A673 (cell line): Measurements from ENCODE around the gene MVB12B. TPM values are rescaled to one million over a fixed set of nuclear protein-coding genes. Genes with fewer than 3 reads are reported as not detected.
"Not testable (repeated sequence)": the region's sequence is repeated elsewhere in the genome, so short reads cannot be mapped to it uniquely, and the experiment has no call there.

Experiments used
- Bru-seq: library from RNA; stranded (reverse); fragments of 400-500 nt; gene quantifications from one replicate; lab custom pipeline; 2021; lab: Mats Ljungman, UMichigan
- BruChase-seq, 2 experiments: library from RNA; stranded (reverse); fragments of 400-500 nt; gene quantifications; one replicate each; lab custom pipeline; 2021; lab: Mats Ljungman, UMichigan
- BruUV-seq: library from RNA; stranded (reverse); fragments of 400-500 nt; replicated peaks from 2 replicates; lab custom pipeline; 2021; lab: Mats Ljungman, UMichigan
- CTCF ChIA-PET: fragments of 300-600 bp; sonication (Branson Sonifier 250); formaldehyde crosslinking; loops from one replicate; lab custom pipeline; 2022; ENCODE audit warnings: antibody characterized with exemption; lab: Charles Lee
- POLR2A ChIA-PET: fragments of 300-600 bp; sonication (Branson Sonifier 250); formaldehyde crosslinking; loops from one replicate; lab custom pipeline; 2022; ENCODE audit warnings: antibody characterized with exemption; ENCODE audit not compliant: low non-redundant PET; lab: Charles Lee
- DNase-seq: peaks from one replicate; pipeline ENCODE4 v3.0.0-alpha.2; 2015; ENCODE audit warnings: low spot score
- H3K27ac ChIP-seq: fragments of 200-600 bp; sonication (generic); 2 replicates; pipeline ENCODE4 v1.5.1; 2016; ENCODE audit warnings: mixed run types, low read depth, mild to moderate bottlenecking, mixed read lengths, antibody characterized with exemption, low read length; ENCODE audit not compliant: poor library complexity, severe bottlenecking
- H3K27me3 ChIP-seq: fragments of 200-600 bp; sonication (generic); replicated peaks from 2 replicates; pipeline ENCODE4 v1.6.1; 2017; ENCODE audit warnings: mixed run types, low read depth, mild to moderate bottlenecking, mixed read lengths, antibody characterized with exemption, low read length; ENCODE audit not compliant: insufficient read depth, poor library complexity
- H3K36me3 ChIP-seq: fragments of 200-600 bp; sonication (generic); 2 replicates; pipeline ENCODE4 v1.6.1; 2016; ENCODE audit warnings: mixed run types, mild to moderate bottlenecking, mixed read lengths, antibody characterized with exemption, low read length; ENCODE audit not compliant: insufficient read depth, poor library complexity, severe bottlenecking
- H3K4me1 ChIP-seq: fragments of 200-600 bp; sonication (generic); 2 replicates; pipeline ENCODE4 v1.6.1; 2017; ENCODE audit warnings: mixed run types, mild to moderate bottlenecking, mixed read lengths, antibody characterized with exemption, low read length; ENCODE audit not compliant: insufficient read depth, poor library complexity, severe bottlenecking
- H3K4me3 ChIP-seq: fragments of 200-600 bp; sonication (generic); 2 replicates; pipeline ENCODE4 v1.5.1; 2016; ENCODE audit warnings: low read depth, mixed run types, mild to moderate bottlenecking, mixed read lengths, low read length; ENCODE audit not compliant: poor library complexity, severe bottlenecking
- H3K9me3 ChIP-seq: fragments of 200-600 bp; sonication (generic); 2 replicates; pipeline ENCODE4 v1.6.1; 2016; ENCODE audit warnings: mixed run types, low read depth, mild to moderate bottlenecking, mixed read lengths, antibody characterized with exemption, low read length; ENCODE audit not compliant: poor library complexity, severe bottlenecking
- EZH2 ChIP-seq: fragments of 200-600 bp; sonication (generic); IDR thresholded peaks from 2 replicates; pipeline ENCODE4 v1.6.1; 2017; ENCODE audit warnings: borderline replicate concordance, low read depth, mild to moderate bottlenecking, mixed read lengths, antibody characterized with exemption, low read length; ENCODE audit not compliant: poor library complexity, severe bottlenecking
- intact Hi-C: fragments of 100-400 bp; cut with micrococcal nuclease; formaldehyde crosslinking; loops from one replicate; pipeline ENCODE4 v1.10.0; 2022; ENCODE audit not compliant: unreplicated experiment
- long read RNA-seq: library from polyadenylated mRNA; stranded (forward); transcript quantifications from one replicate; pipeline ENCODE4 v2.0.0, GENCODE V29; 2022
- total RNA-seq: library from RNA; stranded (reverse); gene quantifications from 2 replicates; pipeline ENCODE4 v1.2.3, GENCODE V29; 2021
- TF ChIP-seq, protein P1 (sequence below): fragments of 300-800, 200-600 bp; sonication (generic); conservative IDR thresholded peaks from 2 replicates; pipeline ENCODE4 v1.5.1; 2017; ENCODE audit warnings: low read depth, mild to moderate bottlenecking, antibody characterized with exemption, low read length, moderate library complexity, mixed read lengths

The MVB12B gene, protein sequence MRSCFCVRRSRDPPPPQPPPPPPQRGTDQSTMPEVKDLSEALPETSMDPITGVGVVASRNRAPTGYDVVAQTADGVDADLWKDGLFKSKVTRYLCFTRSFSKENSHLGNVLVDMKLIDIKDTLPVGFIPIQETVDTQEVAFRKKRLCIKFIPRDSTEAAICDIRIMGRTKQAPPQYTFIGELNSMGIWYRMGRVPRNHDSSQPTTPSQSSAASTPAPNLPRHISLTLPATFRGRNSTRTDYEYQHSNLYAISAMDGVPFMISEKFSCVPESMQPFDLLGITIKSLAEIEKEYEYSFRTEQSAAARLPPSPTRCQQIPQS
- total RNA-seq: 12.3 and 17.9 TPM in 2 replicates
- Bru-seq, nascent RNA: percentile 64 among the genes with signal in this experiment
- BruChase-seq, experiment 1, labeled RNA remaining after a 2-hour chase: percentile 63 among the genes with signal in this experiment
- BruChase-seq, experiment 2, labeled RNA remaining after a 6-hour chase: percentile 57 among the genes with signal in this experiment
- long read RNA-seq, full-length matches to known transcripts: 10 of 29 reads
- long read RNA-seq, partial matches to known transcripts: 15 of 29 reads
- long read RNA-seq, other reads (novel, unspliced or antisense): 4 of 29 reads

DNA sequence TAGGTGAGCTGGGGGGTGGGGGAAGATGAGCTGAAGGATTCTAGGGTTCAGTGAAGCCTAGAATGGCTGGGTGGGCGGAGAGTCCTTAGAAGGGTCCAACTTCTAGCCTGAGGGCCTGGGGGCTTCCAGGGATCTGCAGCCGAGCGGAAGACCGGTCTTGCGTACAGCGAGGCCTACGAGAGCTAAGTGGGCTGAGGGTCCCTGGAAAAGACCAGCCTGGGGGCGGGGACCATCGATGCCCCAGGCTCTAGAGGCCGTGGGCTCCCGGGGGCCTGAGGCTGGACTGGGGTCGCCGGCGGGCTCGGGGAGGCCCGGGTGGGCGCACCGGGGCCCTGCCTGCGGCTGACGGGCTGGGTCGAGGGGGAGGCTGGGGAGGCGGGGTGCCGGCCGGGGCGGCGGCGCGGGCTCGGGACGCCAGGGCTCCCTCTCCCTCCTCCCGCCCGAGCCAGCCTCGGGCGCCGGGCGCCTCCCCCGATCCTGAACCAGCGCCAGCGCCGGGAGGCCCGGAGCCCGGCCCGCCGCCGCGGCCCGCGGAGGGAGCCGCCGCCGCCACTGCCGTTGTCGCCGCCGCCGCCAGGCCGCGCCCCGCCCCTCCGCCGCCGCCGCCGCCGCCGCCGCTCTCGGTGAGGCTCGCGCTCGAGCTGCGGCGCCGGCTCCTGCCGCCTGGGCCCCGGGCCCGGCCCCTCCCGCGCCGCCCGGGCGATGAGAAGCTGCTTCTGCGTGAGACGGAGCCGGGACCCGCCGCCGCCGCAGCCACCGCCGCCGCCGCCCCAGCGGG is at the start of gene MVB12B:
MVB12B (plus strand) TSS at position 602 of the 778 bp plus-strand sequence; CDS start at position 703, 101 bp downstream.
- no peaks in the 10 kb centered on the region for H3K36me3 ChIP-seq
- no peaks in the 10 kb centered on the region for H3K27me3 ChIP-seq
- DNase-seq: peak; percentile 50
- CTCF ChIA-PET: no interaction called here
- intact Hi-C loops: no loop called here
- H3K9me3 ChIP-seq: peaks cover 5% of the 10 kb centered on the region
- TF ChIP-seq EZH2: no peak
- TF ChIP-seq, protein P1, sequence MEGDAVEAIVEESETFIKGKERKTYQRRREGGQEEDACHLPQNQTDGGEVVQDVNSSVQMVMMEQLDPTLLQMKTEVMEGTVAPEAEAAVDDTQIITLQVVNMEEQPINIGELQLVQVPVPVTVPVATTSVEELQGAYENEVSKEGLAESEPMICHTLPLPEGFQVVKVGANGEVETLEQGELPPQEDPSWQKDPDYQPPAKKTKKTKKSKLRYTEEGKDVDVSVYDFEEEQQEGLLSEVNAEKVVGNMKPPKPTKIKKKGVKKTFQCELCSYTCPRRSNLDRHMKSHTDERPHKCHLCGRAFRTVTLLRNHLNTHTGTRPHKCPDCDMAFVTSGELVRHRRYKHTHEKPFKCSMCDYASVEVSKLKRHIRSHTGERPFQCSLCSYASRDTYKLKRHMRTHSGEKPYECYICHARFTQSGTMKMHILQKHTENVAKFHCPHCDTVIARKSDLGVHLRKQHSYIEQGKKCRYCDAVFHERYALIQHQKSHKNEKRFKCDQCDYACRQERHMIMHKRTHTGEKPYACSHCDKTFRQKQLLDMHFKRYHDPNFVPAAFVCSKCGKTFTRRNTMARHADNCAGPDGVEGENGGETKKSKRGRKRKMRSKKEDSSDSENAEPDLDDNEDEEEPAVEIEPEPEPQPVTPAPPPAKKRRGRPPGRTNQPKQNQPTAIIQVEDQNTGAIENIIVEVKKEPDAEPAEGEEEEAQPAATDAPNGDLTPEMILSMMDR: no peak
- BruUV-seq: no TSS peak
- H3K27ac ChIP-seq: peak within 1 kb of the TSS; percentile 85
- H3K4me3 ChIP-seq: peak within 1 kb of the TSS; percentile 59
- H3K4me1 ChIP-seq: peaks cover 6% of the 10 kb centered on the region
- POLR2A ChIA-PET: no interaction called here

DNA sequence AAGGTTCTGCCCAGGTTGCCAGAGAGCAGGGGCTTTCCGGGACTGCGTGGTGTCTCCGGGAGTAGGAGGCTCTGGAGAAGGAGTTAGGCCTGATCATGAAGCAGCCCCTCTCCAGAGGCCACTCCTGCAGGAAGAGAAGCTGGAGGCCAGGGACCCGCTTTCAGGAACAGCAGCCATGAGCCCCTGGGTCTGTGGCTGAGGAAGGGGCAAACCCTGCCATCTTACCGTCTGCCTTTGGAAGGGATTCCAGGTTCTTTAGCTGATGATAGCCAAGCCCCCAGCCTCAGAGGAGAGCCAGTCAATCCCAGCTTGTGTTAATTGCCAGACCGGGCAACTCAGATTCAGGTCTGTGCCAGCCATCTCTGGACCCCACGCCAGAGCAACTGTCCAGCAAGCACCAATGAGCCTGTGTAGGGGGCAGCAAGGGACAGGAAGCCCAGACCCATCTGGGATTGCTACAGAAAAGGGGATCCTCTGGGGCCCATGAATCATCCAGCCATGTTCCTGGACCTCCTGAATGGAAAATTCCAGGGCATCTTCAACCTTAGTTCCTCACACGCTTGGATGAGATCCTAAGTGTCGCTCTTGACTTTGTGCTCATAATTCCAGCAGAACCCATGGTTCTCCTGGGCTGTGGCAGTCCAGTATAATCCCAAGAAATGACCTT is 42.7 kb upstream of the MVB12B start:
- BruUV-seq: no TSS peak
- Histone ChIP-seq H3K4me1 (no peaks in the 10 kb centered on the region), H3K9me3 (no peaks in the 10 kb centered on the region), H3K36me3 (no peaks in the 10 kb centered on the region), H3K4me3 (no peak overlapping the region), H3K27ac (no peak overlapping the region), H3K27me3 (peaks cover 18% of the 10 kb centered on the region)
- TF ChIP-seq EZH2: no peak
- TF ChIP-seq, protein P1: no peak
- ChIA-PET CTCF (no interaction called here), POLR2A (no interaction called here)
- intact Hi-C loops: no loop called here
- DNase-seq: no peak

DNA sequence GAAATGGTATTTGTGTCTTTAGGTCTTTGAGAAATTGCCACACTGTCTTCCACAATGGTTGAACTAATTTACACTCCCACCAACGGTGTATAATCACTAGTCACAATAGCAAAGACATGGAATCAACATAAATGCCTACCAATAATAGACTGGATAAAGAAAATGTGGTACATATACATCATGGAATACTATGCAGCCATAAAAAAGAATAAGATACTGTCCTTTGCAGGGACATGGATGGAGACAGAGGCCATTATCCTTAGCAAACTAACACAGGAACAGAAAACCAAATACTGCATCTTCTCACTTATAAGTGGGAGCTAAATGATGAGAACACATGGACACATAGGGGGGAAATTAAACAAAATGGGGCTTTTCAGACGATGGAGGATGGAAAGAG is 41.0 kb upstream of the MVB12B start:
- H3K36me3 ChIP-seq, H3K4me1 ChIP-seq, H3K9me3 ChIP-seq, CTCF ChIA-PET, POLR2A ChIA-PET, BruUV-seq, DNase-seq, intact Hi-C loops, H3K27ac ChIP-seq, H3K4me3 ChIP-seq: not testable (repeated sequence)
- peaks cover 11% of the 10 kb centered on the region for H3K27me3 ChIP-seq
